HG03571 (cell line): ENCODE data around the gene DAAM1.
A peak's percentile ranks its signal among the peaks of the same experiment; 100 is the strongest.

Experiments
- ATAC-seq: cut with Tn5 transposase; IDR thresholded peaks from one replicate; pipeline ENCODE4 v1.9.1; 2021; ENCODE audit not compliant: unreplicated experiment

Gene DAAM1

DNA sequence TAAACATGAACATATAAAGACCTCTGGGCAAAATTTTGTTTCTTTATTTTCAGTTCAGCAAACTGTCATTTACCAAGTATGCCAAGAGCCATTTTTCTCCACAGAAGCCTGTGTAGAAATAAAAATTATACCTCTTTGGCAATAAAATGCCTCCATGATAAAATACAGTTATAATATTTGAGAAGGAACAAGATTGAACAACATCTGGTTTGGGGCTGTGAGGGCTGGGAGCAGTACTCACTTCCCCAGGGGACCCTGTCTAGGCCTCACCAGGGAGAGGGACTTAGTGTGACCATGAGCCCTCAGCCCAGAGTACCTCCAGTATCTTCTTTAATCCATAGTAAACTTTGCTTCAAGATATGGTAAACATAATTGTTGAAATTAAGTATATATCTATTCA lies 65.1 kb downstream of the DAAM1 start:
- no peak for ATAC-seq

DNA sequence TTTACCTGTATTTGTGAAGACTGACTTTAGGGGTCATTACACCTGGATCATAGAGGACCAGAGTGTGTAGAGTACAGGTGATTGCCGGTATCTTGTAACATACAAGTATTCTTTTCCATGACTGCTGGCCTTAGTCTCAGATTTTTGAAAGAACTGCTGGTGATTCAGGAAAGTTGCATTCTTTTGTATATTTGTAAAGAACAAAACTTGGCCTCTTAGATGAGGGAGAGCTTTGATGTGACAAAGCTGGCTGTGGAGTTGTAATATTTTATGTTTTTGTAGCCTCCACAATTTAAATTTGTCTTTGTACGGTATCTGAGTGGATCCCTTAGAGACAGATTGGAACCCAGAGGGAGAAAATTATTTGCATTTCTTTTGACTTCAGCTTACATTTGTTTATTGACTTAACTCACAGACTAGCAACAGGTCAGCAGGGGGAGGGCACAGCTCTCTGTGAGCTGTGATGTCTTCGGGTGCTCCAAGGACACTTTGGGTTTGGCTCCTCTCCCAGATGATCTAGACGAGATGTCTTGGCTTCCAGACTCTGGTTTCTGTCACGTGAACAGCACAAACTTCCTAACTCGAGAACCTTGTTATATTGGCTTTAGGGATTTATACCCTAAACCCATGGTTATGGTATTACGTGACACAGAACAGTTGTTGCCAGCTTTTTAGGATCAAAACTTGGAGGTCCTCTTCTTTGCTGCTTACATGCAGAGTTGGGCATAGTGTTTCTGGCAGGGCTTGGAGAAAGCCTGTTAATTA lies 65.9 kb downstream of the DAAM1 start:
- ATAC-seq, result no peak

DNA sequence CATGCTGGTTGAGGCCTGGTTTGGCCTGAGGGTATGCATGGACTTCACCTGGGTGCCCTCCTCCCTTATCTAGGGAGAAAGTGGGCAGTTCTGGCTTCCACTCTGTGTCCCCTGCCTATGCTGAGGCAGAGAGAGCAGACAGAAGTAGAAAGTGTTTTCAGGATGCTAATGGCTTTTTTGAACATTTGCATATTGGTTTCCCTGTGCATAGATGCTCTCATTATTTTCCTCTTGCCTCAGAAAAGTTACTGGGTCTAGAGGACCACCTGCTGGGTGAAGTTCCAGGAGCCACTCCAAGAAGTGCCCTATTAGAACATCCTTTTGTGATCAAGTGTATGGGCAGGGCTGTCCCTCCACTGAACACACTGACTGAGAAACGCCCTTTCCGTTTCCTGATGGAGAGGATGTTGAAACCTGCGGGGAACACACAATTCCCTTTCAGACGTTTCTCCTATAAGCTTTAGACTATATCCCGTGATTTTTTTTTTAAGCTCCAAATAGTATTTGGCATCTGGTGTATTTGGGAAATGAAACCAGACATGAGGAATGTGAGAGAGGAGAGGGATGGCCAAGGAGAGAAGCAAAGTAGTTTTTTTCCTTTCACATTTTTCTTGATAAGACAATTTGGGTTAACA lies 66.6 kb downstream of the DAAM1 start:
- no peak for ATAC-seq

GRCh38 chr14:59256331-59256730 lies 67.9 kb downstream of the DAAM1 start:
- ATAC-seq, result no peak

- ATAC-seq, result no peak
Measured at GRCh38 chr14:59261334-59261733, 72.9 kb downstream of the DAAM1 start.

DNA sequence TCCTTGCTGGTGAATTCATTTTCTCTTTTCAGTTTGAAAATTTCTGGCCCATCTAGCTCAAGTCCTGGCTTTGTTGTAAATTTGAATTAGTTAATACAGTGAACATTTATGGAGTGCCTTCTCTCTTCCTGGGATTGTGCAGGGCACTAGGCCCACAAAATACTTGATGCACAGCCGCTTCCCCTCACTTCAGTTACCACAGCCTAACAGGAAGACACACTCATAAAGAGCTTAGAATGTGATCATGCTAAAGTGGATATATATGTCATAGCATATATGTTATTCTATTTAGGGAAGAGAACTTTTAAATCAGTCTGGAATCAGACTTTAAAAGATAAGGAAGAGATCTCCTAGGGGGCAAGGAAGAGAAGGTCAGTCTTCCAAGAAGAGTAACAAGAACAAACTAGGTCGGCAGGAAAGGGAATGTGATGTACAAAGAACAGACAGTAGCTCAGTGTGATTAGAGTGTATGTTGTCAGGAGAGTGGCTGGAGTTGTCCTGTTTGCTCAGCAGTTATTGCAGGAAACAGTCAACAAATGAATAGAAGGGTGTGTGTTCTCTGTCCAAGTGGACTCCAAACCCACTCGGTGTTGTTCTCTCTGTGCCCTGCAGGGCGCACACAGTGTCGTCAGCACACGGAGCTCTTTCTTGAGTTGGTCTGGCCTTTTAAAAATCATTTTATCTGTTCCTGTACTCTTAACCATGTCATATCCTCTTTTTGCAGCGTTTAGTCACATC lies 74.4 kb downstream of the DAAM1 start:
- ATAC-seq, result no peak

DNA sequence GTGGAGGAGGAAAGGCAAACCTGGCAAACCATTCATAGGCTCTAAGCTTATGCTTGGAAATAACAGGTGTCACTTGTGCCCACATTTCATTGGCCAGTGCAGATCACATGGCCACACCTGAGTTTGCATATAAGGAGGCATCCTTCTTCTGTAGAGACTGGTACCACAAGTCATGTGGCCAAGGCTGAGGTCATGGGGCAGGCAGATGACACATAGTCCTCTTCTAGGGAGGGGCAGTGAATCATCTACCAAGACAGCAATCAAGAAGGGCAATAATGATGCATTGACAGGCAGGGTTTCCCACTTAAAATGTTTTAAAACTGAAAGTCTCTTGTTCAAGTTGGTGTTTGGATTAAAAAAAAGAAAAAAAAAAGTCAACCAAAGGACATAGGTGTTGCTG lies 77.3 kb downstream of the DAAM1 start:
- no peak for ATAC-seq

GRCh38 chr14:59267046-59267445 lies 78.6 kb downstream of the DAAM1 start:
- ATAC-seq, result no peak

DNA sequence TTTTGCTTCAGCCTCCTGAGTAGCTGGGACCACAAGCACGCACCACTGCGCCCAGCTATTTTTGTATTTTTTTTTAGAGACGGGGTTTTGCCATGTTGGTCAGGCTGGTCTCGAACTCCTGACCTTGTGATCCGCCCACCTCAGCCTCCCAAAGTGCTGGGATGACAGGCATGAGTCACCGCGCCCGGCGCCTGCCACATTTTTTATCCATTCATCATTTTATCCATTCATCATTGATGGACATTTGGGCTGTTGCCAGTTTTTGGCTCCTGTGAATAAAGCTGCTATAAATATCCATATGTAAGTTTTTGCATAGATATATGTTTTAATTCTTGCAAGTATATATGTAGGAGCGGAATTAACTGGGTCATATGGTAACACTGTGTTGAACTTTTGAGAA lies 79.5 kb downstream of the DAAM1 start:
- ATAC-seq, result no peak

DNA sequence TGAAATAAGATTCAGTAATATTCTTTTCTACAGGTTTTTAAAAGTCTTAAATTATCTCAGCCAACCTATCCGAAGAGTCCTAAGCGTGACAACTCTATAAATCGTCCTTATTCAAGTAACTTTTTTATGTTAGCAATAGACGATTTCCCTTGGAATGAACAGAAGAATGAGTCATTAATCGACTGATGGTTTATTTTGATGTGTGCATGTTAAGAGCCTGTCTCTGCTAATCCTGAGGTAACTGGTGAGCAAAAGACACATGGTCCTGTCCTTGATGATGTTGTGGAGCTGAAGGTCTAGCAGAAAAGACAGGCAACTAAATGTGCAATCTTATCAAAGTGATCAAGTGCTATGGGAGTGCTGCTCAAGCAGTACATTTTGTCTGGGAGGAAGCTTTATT lies 80.4 kb downstream of the DAAM1 start:
- no peak for ATAC-seq

DNA sequence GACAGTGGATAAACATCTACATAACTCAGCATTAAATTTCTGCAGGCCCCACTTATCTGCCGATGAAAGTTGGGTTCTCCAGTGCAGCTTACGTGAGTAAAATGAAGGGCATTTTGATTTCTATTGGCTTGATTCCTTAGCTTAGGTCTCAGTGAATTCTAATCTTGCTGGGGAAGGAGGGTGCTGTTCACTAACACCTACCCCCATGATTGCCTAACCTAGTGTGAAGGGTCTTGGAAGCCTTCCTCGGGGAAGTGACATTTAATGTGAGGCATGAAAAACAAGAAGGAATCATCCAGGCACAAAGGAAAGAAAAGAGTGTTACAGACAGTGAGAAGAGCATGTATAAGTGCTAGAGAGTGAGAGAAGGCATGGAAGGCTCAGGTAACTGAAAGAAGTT lies 81.0 kb downstream of the DAAM1 start:
- ATAC-seq, result no peak

- no peak for ATAC-seq
Measured at GRCh38 chr14:59271256-59271655, 82.8 kb downstream of the DAAM1 start.

DNA sequence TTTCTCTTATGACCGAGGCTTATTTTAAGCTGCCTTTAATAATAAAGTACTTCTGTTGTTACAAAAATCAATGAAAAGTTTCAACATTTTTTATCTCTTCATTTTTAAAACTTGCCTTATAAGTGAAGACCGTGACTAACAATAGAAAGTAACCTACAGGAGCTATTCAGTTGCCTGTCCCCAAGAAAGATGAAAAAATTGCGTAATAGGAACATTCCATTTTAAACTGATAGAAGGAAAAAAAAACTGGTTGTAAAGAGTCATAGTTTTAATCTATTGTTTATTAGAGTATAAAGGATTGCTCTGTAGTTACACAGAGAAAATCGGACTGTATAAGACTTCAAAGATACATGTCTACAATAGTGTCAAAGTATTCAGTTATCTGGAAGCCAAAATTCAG lies 83.3 kb downstream of the DAAM1 start:
- ATAC-seq, result no peak

- ATAC-seq, result no peak
Measured at GRCh38 chr14:59272633-59273032, 84.2 kb downstream of the DAAM1 start.

DNA sequence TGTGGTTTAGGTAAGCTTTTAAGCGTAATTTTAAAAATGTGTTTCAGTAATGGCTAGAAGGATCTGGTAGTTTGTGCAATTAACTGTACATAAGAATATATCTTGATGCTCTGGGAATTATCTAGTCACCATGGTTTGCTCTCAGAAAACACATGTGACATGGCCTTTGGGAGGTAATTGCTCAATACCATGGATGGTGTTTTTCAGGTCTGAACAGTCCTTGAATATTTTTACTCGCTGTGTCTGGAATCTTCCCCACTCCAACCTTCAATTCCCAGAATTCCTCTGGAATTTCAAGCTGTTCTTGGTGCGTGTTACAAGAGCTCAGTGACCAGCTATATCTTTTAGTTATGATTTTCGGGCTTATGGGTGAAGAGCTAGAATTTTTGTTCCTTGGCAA lies 85.3 kb downstream of the DAAM1 start:
- no peak for ATAC-seq

DNA sequence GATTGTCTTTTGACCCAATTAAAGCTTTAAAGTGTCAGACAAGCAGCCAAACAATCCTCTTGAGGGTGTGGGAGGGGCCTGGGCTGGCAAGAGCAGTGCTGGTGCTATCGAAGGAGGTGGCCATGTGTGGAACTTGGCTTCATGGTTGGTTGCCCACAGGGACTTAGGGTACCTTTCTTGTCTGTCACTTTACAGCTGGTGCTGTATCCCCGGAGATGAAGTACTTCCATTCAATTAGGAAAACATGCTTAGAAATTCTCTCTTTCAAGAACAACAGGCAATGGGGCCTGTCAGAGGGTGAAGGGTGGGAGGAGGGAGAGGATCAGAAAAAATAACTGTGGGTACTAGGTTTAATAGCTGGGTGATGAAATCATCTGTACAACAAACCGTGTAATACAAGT lies 86.5 kb downstream of the DAAM1 start:
- ATAC-seq, result peak; percentile 45

- ATAC-seq, result peak; percentile 91
Measured at GRCh38 chr14:59275668-59276067, 87.2 kb downstream of the DAAM1 start.

GRCh38 chr14:59276235-59276634 lies 87.8 kb downstream of the DAAM1 start:
- ATAC-seq, result no peak

GRCh38 chr14:59277659-59278058 lies 89.2 kb downstream of the DAAM1 start:
- no peak for ATAC-seq

DNA sequence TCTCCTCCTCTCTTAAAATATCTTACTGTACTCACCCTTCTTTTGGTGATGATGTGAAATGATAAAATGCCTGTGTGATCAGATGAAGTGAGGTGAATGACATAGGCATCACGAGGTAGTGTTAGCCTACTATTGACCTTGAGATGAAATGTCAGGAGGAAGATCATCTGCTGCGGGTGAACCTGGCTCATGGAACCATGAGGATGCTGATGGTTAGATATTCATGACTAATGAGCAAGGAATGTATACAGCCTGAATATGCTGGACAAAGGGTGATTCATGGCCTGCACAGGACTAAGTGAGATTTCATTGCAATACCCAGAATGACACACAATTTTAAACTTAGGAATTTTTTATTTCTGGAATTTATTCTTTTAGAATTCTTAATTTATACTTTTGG lies 89.6 kb downstream of the DAAM1 start:
- no peak for ATAC-seq

DNA sequence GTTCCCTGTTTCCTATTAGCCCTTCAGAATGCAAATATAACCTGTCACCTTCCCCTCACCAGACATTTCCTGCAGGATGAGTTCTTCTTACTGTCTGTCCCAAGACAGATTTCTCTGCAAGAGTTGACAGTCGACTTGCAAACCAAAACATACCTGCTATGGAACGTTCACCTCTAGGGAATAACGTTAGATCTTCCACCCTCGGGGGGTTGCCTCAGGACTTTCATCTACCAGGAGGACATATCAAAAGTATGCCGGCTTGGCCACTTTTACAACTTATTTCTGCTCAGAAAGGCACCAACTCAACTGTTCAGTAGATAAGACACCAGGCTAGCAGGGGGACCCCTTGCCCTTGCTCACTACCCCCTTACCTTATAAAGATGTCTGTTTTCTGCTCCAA lies 92.5 kb downstream of the DAAM1 start:
- ATAC-seq, result no peak
